Stimulated activated CD8-positive, alpha-beta memory T cell treated with anti-CD3 and anti-CD28 coated beads, Interleukin-4, amount 100 ng/mL, for 4 hours (primary cell): ENCODE data around the gene AFF2.

Experiments used
- DNase-seq, 2 donors: peaks; one replicate each; pipeline ENCODE4 v3.0.0-alpha.2; 2020; ENCODE audit warnings: low read depth in 2 of 2, low spot score in 1 of 2

Gene AFF2

GRCh38 chrX:148580016-148580415 lies 79.6 kb downstream of the AFF2 start:
- DNase-seq = no peak

- no peak for DNase-seq
These were observed 81.9 kb downstream of the AFF2 start for GRCh38 chrX:148582353-148582752.

GRCh38 chrX:148588649-148589310 lies 88.4 kb downstream of the AFF2 start:
- DNase-seq = no peak

- no peak for DNase-seq
These were observed 92.2 kb downstream of the AFF2 start for GRCh38 chrX:148592595-148592994.

- DNase-seq = no peak
These were observed 92.7 kb downstream of the AFF2 start for GRCh38 chrX:148593146-148593545.

GRCh38 chrX:148593987-148594386 lies 93.6 kb downstream of the AFF2 start:
- no peak for DNase-seq

GRCh38 chrX:148599404-148599803 lies 99.0 kb downstream of the AFF2 start:
- DNase-seq = no peak

- no peak for DNase-seq
These were observed 99.7 kb downstream of the AFF2 start for GRCh38 chrX:148600131-148600530.

GRCh38 chrX:148600581-148600980 lies 100.2 kb downstream of the AFF2 start:
- no peak for DNase-seq

- no peak for DNase-seq
These were observed 100.6 kb downstream of the AFF2 start for GRCh38 chrX:148601034-148601433.

- no peak for DNase-seq
These were observed 109.3 kb downstream of the AFF2 start for GRCh38 chrX:148609515-148610327.

GRCh38 chrX:148610328-148610698 lies 109.9 kb downstream of the AFF2 start:
- DNase-seq = no peak

GRCh38 chrX:148611993-148612392 lies 111.6 kb downstream of the AFF2 start:
- no peak for DNase-seq

- no peak for DNase-seq
These were observed 112.0 kb downstream of the AFF2 start for GRCh38 chrX:148612431-148612830.

GRCh38 chrX:148613636-148614035 lies 113.2 kb downstream of the AFF2 start:
- DNase-seq = no peak

- no peak for DNase-seq
These were observed 115.1 kb downstream of the AFF2 start for GRCh38 chrX:148615491-148615890.

GRCh38 chrX:148618470-148619445 lies 118.3 kb downstream of the AFF2 start:
- DNase-seq = no peak

- DNase-seq = no peak
These were observed 119.6 kb downstream of the AFF2 start for GRCh38 chrX:148620023-148620422.

GRCh38 chrX:148624951-148625474 lies 124.6 kb downstream of the AFF2 start:
- no peak for DNase-seq

GRCh38 chrX:148628621-148629020 lies 128.2 kb downstream of the AFF2 start:
- DNase-seq = no peak

- no peak for DNase-seq
These were observed 129.0 kb downstream of the AFF2 start for GRCh38 chrX:148629434-148629833.
